Vagina (tissue), 2 donors: ENCODE measurements around the gene WFDC10B.

ENCODE experiments used
- POLR2A ChIP-seq, 2 donors: fragments of 450-650 bp; IDR thresholded peaks; one replicate each; pipeline ENCODE4 v1.6.1; 2017; ENCODE audit warnings: antibody characterized with exemption in 2 of 2, mild to moderate bottlenecking in 2 of 2, moderate library complexity in 2 of 2
- POLR2AphosphoS5 ChIP-seq, 2 donors: sonication (generic); formaldehyde crosslinking; IDR thresholded peaks; one replicate each; pipeline ENCODE4 v1.9.0; 2017; ENCODE audit warnings: antibody characterized with exemption in 2 of 2, mild to moderate bottlenecking in 2 of 2, low read depth in 1 of 2; ENCODE audit not compliant: insufficient read depth in 1 of 2
- TF ChIP-seq, protein P1 (sequence below), 3 experiments: fragments of 450-650 bp in 2 of 3; fragments of 200-600 bp in 1 of 3; sonication (generic) in 1 of 3; IDR thresholded peaks; one replicate each; pipeline ENCODE4 v1.5.1; 2017 to 2019; ENCODE audit warnings: antibody characterized with exemption in 3 of 3, mild to moderate bottlenecking in 2 of 3, moderate library complexity in 2 of 3

DNA sequence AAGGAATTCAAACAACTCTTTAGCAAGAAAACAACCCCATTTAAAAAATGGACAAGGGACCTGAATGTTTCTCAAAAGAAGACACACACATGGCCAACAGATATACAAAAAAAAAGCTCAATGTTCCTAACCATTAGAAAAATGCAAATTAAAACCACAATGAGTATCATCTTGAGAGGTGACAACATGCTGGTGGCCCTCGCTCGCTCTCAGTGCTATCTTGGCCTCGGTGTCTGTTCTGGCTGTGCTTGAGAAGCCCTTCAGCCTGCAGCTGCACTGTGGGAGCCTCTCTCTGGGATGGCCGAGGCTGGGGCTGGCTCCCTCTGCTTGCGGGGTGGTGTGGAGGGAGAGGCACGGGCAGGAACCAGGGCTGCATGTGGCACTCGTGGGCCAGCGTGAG lies 30.7 kb upstream of the WFDC10B start:
- no peak for TF ChIP-seq POLR2A (IDR thresholded peaks at IDR 0.05)
- TF ChIP-seq, protein P1, sequence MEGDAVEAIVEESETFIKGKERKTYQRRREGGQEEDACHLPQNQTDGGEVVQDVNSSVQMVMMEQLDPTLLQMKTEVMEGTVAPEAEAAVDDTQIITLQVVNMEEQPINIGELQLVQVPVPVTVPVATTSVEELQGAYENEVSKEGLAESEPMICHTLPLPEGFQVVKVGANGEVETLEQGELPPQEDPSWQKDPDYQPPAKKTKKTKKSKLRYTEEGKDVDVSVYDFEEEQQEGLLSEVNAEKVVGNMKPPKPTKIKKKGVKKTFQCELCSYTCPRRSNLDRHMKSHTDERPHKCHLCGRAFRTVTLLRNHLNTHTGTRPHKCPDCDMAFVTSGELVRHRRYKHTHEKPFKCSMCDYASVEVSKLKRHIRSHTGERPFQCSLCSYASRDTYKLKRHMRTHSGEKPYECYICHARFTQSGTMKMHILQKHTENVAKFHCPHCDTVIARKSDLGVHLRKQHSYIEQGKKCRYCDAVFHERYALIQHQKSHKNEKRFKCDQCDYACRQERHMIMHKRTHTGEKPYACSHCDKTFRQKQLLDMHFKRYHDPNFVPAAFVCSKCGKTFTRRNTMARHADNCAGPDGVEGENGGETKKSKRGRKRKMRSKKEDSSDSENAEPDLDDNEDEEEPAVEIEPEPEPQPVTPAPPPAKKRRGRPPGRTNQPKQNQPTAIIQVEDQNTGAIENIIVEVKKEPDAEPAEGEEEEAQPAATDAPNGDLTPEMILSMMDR (IDR thresholded peaks at IDR 0.05) = no peak
- no peak for TF ChIP-seq POLR2AphosphoS5 (IDR thresholded peaks at IDR 0.05; ENCODE audit: insufficient read depth in 1 of 2, low read depth in 1 of 2)
